T47D (cell line): Measurements from ENCODE around the gene UBB.
A peak's percentile ranks its signal among the peaks of the same experiment; 100 is the strongest.

Source experiments
- DNase-seq, 2 experiments: peaks; one replicate each; pipeline versions ENCODE4 v3.0.0 to v3.0.0-alpha.2; 2011 to 2012; ENCODE audit warnings: low read depth in 1 of 2, low spot score in 1 of 2
- JUND ChIP-seq: IDR thresholded peaks from 2 replicates; pipeline ENCODE4 v1.6.1; 2012; ENCODE audit warnings: low read depth
- in situ Hi-C: cut with HindIII; loops from 2 replicates; pipeline ENCODE4 v1.10.0; 2016; ENCODE audit warnings: low sequenced_read_pairs, low pct_unique_long_range_greater_than_20kb

Gene UBB

DNA sequence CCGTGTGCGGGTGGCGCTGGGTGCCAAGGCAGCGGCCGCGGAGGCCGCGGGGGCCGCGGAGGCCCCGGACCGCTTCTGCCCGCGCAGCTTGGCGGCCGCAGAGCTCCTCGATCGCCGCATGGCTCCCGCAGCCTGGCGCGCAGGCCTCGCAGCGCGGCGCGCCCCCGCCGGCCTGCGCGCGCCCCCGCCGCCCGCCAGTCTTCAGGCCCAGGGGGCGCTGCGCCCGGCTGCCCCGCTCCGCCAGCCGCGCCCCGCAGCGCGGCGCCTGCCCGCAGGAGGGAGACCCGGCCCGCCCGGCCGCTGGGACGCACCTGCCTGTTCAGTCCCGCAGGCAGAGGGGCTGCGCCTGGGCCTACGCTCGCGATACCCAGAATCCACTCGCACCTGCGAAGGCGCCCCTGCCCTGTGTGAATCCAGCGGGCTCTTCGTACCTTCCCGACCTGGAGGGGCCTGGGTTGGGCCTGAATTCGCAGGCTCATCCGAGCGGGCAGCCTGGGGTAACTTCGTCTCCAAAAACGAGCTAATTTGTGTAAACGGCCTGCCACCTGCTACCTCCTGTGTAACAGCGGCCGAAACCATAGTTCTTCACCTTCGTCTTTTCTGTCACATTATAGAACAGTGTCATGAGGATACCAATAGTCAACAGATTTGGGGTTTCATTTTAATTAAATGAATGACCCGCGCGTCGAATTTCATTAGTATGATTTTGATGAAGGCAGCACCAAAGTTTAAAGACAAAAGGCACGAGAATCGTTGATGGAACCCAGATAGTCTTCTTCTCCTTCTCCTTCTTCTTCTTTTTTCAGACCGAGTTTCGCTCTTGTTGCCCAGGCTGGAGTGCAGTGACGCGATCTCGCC, 27.3 kb upstream of the UBB start, which contains the start of gene CENPV:
Gene CENPV (minus strand): TSS at position 153 of the 858 bp plus-strand sequence. CDS start 33 bp downstream, at position 120.
- DNase-seq: peak; percentile 5 to 33
- TF ChIP-seq JUND: no peak
- in situ Hi-C loops: no loop called here

DNA sequence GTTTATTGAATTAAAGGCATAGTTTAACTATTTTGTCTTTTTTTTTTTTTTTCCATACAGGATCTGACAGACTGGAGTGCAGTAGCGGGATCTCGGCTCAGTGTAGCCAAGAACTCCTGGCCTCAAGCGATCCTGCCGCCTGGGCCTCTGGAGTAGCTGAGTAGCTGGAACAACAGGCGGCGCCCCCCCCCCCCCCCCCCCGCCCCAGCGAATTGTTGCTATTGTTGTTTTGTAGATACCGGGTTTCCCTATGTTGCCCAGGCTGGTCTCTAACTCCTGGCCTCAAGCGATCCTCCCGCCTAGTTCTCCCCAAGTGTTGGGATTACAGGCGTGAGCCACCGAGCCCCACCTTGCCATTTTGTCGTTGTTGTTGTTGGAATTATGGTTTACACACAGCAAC, 26.3 kb upstream of the UBB start:
- no peak for DNase-seq
- in situ Hi-C loops: no loop called here
- TF ChIP-seq JUND: no peak

DNA sequence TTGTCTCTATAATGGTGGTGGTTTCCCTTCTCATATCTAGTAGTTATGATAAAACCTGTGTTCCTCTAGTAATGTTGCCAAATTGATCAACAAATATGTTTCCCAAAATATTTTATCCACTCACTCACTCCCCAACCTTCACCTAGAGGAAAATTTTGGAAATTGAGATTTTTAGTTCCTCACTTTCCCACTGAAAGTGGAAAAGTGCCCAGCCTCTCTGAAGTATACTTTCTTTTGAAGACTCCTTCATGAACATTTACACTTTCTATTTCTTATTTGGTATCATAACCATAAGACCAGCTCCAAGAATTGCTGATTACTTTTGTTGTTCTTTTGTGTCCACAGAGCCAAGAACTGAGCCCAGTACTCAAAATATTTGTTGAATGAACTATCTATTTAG, 22.5 kb upstream of the UBB start:
- in situ Hi-C loops: no loop called here
- DNase-seq: no peak
- no peak for TF ChIP-seq JUND

DNA sequence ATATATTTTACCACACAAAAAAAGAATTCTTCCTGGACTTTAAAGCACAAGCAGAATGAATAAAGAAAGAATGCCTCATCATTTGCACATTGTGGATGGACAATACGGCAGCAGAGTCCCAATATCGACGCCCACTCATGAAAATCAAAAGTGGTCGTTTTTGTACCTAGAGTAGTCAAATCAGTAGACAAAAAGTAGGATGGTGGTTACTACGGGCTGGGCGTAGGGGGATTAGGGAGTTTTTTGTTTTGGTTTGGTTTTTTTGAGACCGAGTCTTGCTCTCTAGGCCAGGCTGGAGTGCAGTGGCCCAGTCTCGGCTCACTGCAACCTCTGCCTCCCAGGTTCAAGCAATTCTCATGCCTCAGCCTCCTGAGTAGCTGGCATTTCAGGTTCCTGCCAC, 19.0 kb upstream of the UBB start:
- no peak for TF ChIP-seq JUND
- in situ Hi-C loops: no loop called here
- DNase-seq: no peak

GRCh38 chr17:16363749-16364536, 16.9 kb upstream of the UBB start:
- in situ Hi-C loops: no loop called here
- peak in 1 of 2 experiments; percentile 65 for DNase-seq
- no peak for TF ChIP-seq JUND

DNA sequence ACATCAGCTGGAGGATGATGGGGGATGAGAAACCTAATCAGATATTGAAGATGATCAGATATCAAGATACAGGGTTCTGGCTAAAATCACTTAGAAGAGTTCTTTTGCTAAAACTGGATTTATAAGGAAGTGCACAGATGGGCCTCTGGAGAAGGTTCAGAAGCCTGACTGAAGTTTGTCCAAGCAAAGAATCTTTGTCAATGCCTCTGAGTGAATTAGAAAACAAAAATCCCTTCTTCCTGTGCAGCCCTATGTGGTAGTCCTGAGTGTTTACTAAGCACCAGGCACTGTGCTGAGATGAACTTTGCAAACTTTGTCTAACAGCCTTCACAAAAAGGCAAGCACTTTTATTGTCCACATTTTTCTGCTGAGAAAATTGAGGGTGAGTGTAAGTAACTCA, 16.3 kb upstream of the UBB start:
- in situ Hi-C loops: no loop called here
- no peak for TF ChIP-seq JUND
- DNase-seq: no peak

DNA sequence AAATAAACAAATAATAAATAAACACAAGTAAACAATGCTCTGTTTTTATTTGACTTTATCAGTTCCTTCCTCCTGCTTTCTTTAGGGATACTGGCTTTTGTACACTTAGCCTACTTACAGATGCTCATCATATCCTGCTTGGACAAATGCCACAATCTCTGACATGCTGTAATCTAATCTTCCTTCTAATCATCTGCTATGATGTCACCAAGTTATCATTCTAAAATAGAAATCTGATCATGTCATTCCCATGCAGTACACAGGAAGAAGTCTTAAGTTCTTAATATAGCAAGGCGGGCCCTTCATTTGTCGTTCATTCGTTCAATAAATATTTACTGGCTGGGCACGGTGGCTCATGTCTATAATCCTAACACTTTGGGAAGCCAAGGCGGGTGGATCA, 9.1 kb upstream of the UBB start:
- in situ Hi-C loops: no loop called here
- no peak for DNase-seq
- no peak for TF ChIP-seq JUND

GRCh38 chr17:16374146-16374938, 6.5 kb upstream of the UBB start:
- in situ Hi-C loops: no loop called here
- no peak for TF ChIP-seq JUND
- DNase-seq: no peak

DNA sequence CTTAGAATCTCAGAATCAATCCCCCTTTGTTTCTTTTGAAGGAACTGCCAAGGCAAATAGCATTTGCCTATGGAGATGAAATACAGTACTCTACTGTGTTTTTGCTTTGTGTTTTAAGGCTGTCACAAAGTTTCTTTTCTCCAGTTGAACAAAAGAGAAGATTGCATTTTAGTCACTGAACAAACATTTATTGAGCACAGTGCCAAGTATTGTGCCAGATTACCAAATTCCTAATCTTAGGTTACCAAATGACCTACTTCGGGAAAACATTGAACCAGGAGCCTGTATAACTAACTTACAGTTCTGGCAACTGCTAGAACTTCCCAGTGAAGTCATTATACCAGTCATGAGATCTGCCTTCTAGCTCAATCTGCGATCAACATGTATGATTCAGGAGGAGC, 3.0 kb upstream of the UBB start:
- no peak for DNase-seq
- no peak for TF ChIP-seq JUND
- in situ Hi-C loops: no loop called here

- in situ Hi-C loops: no loop called here
- DNase-seq: no peak
- no peak for TF ChIP-seq JUND
These were observed 2.1 kb upstream of the UBB start for GRCh38 chr17:16378636-16379282.

DNA sequence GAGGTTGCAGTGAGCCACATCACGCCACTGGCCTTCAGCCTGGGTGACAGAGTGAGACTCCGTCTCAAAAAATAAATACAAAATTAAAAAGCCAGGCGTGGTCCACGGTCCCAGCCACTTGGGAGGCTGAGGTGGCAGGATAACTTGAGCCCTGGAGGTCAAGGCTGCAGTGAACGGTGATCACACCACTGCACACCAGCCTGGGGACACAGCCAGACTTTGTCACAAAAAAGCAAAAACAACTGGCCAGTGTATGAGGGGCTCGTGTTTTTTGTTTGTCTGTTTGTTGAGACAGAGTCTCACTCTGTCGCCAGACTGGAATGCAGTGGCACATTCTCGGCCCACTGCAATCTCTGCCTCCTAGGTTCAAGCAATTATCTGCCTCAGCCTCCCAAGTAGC, 1.2 kb upstream of the UBB start:
- no peak for DNase-seq
- in situ Hi-C loops: no loop called here
- TF ChIP-seq JUND: no peak

DNA sequence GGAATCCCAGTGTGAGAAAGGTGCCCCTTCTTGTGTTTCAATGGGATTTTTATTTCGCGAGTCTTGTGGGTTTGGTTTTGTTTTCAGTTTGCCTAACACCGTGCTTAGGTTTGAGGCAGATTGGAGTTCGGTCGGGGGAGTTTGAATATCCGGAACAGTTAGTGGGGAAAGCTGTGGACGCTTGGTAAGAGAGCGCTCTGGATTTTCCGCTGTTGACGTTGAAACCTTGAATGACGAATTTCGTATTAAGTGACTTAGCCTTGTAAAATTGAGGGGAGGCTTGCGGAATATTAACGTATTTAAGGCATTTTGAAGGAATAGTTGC, 567 bp downstream of the UBB start:
- no peak for TF ChIP-seq JUND
- in situ Hi-C loops: no loop called here
- DNase-seq: no peak

DNA sequence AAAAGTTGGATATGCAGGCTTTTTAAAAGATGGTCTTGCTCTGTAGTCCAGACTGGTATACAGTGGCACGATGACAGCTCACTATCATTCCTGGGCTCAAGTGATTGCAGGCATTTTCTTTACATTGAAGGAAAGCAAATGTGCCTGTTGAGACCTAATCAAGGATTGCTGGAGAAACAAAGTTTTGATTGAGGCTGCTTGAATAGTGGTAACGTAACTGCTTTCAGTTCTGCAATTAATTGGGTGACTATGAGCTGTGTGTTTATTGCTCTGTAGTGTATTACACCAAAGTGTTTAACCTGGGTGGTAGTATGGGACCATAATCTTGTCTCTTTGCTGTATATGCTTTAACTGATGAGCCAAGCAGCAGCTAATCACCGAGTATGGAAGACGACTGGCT, 2.3 kb downstream of the UBB start:
- in situ Hi-C loops: no loop called here
- no peak for TF ChIP-seq JUND
- DNase-seq: no peak
